ENCODE data around the gene ERBB4.

Gene ERBB4

DNA sequence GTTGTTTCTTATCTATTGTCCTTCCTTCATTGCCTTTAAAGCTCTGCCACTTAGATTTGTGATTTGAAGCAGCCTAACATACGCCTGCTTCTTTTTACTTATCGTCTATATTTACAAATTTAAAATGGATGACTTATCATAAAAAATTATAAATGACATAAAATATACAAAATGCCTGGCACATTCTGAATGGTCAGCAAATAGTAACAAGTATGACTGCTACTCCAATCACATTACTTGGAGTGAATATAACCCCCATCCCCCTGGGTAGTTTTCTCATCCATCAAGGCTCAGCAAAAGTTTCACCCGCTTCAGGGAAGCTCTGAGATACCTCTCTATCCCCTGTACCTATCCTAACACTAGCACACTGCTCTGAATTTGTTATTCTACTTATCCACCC, 708.9 kb downstream of the ERBB4 start:
- no peak for DNase-seq (ENCODE audit: low spot score)

DNA sequence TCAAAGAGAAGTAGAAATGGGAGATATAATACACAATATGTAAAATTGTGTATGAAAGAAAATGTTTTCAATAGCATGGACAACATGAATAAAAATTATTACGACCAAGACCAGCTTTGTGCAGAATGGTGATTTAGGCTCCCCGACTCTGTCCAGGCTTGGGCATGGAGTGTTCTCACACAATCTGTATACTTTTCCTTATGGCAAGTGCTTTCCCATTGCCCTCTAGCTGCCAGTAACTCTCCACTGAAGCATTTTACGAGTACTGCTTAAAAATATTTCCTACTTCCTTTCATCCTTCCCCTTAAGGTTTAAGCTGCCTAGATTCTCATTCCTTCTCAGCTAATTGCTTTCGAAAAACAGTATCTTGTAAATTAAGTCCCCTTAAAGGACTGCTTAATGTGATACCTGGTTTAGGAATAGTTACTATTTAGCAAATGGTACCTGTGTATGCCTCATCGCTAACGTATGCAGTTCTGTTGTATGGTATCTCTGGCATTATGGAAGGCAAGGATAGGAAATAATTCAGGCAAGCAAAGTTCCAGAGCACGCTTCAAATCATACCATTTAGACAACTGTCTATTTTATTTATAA, 714.6 kb downstream of the ERBB4 start:
- no peak for DNase-seq (ENCODE audit: low spot score)

DNA sequence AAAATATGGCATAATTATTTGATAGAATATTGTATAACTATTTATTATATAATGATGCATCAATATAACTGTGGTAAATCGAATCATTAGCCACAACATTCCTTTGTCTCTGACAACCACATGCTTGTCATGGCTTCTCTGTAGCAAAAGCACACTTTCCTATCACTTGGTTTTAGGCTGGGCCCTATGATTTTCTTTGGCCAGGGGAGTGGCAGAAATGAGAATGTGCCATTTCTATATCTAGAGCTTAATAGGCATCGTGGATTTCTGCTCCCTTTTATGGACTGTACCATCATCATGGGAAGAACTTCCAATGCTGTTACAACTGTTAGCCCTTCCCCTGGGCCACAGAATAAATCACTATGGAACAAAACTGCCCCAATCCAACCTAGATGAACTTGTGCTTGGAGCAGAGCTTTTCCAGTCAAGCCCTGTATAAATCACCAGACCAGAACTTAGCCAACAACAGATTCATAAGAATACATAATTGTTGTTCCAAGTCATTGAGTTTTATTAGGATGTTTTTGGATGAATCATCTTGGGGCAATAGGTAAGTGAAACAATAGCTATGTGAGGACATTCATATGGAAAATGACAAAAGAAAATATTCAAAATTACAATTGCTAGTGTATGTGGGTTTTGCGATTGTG, 715.8 kb downstream of the ERBB4 start:
- DNase-seq (ENCODE audit: low spot score), result no peak

DNA sequence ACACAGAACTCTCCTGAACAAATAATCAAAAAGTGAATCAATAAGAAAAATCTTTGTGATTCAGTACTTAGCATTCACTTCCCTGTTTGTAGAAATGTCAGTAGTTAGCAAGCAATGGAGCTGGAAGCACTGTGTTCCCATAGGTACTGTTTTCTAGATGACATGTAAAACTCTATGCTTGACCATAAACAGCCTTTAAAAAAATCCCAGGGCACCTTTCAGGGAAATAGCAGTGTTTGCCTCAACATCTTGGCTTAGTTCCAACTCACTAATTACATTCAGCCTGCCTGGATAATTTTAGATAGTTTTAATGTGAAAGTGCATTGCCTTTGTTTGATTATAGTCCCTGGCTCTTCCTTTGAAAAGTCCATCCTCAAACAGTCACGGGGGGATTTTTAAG, 721.8 kb downstream of the ERBB4 start:
- no peak for DNase-seq (ENCODE audit: low spot score)

DNA sequence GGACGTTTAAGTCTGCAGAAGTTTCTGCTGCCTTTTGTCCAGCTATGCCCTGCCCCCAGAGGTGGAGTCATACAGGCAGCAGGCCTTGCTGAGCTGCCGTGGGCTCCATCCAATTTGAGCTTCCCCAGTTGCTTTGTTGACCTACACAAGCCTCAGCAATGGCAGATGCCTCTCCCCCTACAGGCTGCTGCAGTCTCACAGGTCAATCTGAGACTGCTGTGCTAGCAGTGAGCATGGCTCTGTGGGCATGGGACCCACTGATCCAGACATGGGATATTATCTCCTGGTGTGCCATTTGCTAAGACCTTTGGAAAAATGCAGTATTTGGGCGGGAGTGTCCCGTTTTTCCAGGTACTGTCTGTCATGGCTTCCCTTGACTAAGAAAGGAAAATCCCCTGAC, 726.0 kb downstream of the ERBB4 start:
- no peak for DNase-seq (ENCODE audit: low spot score)

DNA sequence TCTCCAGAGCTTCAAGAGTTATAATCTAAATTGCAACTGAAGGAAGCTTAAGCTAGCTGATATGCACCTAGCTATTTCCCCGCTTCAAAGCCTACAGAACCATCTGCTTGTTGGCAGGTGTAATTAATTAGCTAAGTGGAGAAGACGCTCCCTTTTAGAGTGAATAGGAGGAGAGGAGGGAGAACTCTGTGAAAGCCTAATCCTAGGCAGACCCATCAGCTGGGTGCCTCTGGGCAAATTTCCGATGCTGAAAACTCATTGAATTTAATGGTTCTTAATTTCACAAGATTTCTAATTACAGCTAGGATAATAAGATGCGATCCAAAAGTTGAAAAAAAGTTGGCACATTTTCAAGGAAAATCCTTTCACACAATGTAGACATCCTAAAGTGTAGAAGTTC, 735.9 kb downstream of the ERBB4 start:
- no peak for DNase-seq (ENCODE audit: low spot score)

DNA sequence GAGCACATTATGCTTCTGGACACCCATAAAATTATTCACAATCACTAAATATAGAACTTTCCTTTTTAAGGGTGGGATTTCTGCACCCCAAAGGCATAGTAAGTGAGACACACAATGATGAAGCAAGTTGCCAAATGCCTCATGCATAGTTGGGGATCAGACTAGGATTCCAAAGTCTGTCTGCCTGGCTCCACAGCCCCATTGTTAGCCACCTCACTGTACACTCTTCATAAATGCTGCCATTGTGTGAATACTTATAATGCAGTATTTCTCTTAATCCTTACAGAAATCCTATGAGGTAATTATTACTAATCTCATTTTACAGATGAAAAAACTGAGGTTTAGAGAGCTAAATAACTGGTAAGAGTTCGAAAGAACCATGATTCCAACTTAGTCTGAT, 738.6 kb downstream of the ERBB4 start:
- no peak for DNase-seq (ENCODE audit: low spot score)

DNA sequence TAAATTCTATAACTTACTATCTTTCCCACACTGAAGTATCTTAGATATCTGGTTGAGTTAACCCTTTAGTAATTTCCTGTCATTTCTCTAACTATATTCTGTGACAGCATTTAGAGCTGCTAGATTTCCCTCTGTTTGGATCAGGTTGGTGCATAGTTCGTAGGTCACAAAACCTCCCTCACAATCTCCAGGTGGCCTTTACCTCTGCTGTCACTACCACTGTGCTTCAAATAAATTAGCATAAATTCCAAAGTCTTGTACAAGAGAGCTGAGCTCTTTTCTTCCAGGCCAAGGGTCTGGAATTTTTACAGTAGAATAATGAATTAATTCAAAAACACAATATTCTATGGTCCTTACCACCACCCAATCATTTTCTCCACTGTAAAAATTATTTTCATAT, 739.7 kb downstream of the ERBB4 start:
- DNase-seq (ENCODE audit: low spot score), result no peak

DNA sequence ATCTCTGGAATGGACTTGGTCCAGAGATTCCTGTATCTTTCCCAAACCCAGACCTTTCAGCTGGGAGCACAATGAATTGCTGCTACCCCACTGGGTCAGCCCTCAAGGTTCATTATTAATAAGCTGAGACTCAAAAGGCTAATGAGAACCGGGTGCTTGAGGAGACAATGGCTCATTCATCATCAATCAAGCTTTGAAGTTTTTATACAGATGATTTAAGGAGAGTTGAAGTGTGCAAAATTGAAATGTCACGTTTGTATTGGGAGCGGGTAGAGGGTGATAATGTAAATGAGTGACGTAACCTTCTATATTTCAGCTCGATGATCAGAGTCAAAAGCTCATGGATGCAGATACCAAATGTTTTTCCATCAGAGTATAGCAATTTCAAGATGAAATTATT, 744.9 kb downstream of the ERBB4 start:
- no peak for DNase-seq (ENCODE audit: low spot score)

DNA sequence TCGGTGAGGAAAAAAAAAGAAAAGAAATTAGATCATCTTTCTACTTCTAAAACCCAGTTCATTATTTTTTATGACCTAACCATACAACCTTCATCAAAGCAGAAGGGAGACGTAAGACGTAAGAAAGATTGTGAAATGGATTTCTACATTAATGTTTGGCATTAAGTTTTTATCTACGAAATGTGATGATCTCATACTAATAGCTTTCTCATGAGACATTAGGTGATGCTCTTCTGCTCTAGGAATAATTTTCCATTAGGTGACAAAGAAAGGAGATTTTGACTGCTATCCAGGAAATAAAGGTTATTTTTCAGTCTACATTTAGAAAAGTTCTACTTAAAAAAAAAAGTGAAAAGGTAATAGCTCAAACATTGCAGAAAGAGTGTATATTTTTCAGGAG, 748.6 kb downstream of the ERBB4 start:
- no peak for DNase-seq (ENCODE audit: low spot score)

DNA sequence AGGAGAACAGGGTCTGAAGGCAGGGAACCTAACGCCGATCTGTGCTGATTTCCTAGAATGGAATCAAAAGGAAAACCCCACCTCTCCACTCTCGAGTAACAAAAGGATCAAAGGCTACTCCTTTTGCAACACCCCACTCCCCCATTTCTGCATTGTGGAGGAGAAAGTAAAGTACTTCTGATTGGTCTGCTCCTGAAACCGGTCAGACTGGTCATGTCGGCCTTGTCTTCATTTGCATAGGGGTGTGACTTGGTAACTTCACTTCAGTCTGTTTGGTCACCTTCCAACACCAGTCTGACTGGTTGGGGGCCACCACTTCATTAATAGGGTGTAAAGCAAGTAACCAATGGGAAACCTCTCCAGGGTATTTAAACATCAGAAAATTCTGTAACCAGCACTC, 771.9 kb downstream of the ERBB4 start:
- DNase-seq (ENCODE audit: low spot score), result no peak

DNA sequence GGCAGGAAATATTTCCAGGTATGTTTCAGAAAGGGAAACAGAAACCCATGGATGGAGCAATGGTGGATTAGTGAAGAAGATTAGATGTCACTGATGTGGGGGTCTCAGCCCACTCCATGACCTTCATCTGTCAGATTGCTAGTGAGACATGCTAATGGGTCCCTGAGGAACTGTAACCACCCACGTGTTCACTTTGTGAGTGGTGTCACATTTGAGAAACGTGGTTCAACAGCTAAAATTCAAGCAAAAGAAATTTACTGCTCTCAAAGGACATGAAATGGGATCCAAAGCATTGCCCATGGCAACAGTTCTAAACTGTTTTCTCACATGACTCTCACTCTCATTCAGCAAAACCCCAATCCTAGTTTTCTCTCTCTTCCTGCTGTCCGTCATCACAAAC, 776.1 kb downstream of the ERBB4 start:
- no peak for DNase-seq (ENCODE audit: low spot score)

DNA sequence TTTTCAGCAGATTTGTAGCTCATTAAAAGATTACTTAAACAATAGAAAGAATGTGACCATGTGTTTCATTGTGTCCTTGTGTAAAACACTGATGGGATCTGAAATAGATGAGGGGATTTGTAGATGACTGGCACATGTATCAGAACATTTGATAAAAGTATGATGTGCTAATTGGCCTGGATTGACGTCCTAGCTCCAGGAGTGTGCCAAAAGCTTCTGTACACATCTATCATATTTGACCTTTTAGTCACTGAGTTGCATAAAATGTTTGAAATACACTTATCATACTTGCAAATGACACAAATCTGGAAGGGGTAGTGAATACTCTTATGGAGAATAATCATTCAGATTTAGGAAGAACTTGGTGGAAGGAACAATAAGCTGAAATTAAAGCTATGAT, 778.5 kb downstream of the ERBB4 start:
- DNase-seq (ENCODE audit: low spot score), result no peak

DNA sequence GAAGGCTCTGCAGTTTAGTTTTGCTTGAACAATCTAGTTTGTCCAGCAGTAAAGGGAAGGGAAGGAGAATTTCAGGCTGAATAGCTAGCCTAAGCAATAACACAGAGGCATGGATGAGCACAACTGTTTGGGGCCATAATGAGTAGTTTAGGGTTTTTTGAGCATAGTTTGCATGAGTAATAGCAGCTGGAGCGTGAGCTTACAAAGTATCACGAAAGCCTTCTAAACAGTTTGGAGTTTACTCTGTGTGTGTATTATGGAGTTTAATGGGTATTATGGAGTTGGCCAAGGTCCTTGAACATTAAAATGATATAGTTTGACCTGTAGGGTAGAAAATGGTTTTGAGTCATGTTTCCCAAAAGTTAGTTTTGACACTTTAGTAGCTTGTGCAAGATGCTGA, 782.3 kb downstream of the ERBB4 start:
- DNase-seq (ENCODE audit: low spot score), result no peak

DNA sequence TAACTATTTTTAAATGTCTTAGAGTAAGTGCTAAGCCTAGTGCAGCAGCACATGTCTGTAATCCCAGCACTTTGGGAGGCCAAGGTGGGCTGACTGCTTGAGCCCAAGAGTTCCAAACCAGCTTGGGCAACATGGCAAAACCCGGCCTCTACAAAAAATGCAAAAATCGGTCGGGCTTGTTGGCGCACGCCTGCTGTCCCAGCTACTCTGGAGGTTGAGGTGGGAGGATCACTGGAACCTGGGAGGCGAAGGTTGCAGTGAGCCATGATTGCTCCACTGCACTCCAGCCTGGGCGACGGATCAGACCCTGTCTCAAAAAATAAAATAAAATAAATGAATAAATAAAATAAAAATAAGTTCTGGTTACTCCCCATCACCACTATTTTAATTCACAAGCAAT, 783.4 kb downstream of the ERBB4 start:
- DNase-seq (ENCODE audit: low spot score), result no peak

DNA sequence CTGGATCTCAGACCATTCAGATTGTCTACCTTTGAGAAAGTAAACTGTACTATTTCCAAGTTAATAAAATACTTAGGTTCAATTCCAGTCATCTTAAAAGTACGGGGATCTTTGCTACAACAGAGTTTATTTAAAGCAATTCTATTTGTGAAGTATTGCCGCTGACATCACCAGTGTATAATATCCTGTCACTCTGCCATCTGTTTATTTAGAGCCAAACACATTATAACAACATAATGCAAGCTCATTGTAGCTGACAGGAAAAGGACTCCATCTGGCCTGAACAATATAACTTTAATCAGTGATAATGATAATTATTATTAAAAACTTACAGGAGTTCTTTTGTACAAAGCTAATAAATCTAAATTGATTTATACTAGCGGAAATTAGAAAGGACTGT, 786.8 kb downstream of the ERBB4 start:
- DNase-seq (ENCODE audit: low spot score), result no peak

DNA sequence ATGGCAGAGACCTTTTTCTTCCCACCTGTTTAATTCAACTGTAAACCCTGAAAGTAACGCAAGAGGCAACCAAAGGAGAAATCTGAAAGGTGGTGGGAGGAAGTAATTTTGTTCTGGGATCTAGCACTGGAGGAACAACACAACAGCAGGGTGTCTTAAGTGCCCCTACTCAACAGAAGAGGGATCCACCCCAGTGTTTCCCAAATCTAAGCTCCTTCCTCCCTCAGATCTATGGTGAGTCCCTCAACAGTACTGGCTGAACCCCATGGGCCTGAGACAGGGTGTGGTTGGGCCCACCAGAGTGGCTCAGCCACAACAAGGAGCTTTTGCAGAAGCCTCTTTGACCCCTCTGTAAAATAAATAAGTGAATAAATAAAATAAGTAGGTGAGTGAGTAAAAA, 790.3 kb downstream of the ERBB4 start:
- no peak for DNase-seq (ENCODE audit: low spot score)

DNA sequence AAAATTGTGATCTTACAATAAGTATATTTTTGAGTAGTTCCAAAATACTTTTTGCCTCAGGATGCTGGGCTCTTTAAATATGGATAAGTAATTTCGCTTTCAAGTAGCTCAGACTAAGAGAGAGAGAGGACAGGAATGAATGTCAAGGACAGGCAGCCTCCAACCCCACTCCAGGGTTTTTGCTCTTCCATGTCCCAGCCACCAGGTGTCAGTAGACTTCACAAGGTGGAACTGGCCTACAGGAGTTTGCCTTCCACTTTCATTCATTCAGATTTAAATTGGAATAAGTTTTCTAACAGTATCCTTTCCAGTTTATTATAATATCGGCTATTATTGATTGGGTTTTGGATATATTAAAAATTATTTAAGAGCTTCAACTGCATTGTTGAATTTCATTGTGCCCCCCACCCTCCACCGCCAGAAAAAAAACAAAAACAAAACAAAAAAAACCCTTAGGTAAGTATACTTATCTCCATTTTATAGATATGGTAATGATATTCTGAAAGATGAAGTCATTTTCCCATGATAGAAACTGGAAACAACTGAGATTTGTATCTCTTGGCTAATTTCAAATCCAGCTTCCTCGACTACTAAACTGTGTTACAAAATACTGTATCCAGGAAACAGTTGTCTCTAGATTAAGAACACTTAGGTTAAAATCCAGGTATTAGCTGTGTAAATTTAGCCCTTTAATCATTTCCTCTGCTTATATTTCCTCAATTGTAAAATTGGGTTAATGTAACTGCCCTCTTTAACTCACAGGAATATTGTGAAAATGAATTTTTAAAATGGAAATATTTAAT, 793.1 kb downstream of the ERBB4 start:
- DNase-seq (ENCODE audit: low spot score), result peak; percentile 76

DNA sequence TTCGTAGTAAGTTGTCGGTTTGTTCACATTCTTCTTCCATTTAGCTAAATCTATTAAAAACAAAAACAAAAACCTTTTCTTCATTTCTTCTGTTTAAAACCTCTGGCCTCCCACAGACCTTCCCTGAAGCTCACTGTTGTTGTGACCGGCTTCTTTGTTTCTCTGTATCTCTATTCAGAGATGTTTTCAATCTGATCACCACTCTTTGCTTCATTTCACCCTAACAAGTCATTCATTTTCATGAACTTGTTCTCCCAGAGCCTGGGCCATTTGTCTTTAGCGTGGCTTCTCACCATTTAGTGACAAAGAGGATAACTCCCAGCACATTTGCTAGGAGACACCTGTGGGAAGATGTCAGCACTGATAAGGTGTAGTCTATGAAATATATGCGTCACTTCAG, 794.2 kb downstream of the ERBB4 start:
- DNase-seq (ENCODE audit: low spot score), result no peak

DNA sequence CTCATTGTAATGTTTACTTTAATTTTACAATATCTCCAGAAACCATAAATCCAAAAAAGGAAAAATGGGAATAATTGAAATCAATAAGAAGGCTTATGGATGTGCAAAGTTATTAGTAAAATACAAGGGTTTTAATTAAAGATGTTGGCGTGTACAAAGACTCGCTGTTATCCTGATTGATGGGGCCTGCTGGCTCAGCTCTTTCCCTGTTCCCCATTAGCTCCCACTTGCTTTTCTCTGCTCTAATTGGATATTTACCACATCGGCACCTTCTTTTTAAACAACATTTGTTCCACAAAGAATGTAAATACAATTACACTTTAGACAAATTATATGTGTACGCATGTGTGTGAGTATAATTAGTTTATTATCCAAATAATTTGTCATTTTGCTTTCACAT, 796.6 kb downstream of the ERBB4 start:
- no peak for DNase-seq (ENCODE audit: low spot score)

DNA sequence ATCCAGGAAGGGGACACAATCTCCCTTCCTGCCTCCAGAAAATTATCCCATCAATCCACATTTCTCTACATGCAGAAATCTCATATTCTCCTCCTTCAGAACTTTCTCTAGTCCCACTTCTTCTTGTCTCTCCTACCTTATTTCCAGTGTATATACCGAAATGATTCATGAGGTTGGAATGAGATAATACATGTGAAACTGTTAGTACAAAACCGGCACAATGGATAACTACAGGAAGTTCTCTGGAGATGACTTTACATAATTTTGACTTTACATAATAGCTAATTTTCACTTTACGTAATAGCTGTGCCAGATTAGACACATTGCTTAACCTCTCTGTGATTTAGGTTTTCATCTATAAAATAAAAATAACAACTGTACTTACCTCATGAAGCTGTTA, 801.3 kb downstream of the ERBB4 start:
- no peak for DNase-seq (ENCODE audit: low spot score)

DNA sequence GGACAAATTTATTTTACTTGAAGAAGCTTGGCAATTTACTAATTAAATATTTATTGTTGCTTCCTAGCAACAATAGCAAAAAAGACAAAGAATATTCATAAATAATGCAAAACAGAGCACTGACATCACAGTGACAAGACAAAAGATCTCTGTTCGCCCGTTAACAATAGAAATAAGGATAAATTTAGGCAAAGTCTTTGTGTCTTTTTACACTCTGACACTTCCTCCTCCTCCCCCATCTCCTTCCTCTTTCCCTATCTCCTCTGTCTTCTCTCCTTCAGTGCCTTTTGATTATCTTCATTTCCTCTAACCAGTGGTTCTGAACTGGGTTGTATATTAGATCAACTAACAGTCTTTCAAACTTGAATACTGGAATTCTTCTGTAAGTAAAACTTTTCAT, 808.4 kb downstream of the ERBB4 start:
- DNase-seq (ENCODE audit: low spot score), result no peak

DNA sequence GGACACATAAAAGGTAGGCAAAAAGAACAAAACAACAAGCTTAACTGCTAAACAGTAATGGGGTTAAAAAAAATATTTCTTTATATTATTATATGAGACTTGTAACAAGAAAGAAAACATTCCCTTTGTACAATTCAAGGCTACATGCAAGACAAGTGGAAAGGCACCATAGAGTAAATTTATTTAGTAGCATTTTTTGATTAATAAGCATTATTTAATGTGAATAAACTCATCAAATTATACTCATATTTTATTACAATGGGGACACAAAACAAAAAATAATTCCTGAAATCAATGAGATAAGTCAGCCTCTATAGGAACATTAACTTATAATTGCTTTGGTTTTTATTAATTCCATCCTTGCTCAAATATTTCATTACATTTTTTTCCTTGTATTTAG, 809.2 kb downstream of the ERBB4 start:
- DNase-seq (ENCODE audit: low spot score), result no peak

DNA sequence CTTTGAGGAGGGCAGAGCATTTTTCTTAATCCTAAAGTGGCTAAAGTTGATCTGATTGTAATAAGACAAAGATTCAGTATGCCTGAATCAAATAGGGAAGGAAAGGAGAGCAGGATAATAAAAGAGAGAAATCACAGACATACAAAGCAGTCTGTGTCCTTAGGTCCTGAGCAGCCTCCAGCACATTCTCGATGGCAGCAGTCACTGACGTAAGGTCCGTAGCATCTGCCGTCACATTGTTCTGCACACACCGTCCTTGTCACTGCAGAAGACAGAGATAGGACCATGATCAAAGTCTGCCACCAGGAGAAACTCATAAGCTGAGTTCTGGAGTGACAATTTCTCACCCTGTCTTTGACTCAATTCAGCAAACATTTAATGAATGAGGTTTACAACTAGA, 813.7 kb downstream of the ERBB4 start:
- no peak for DNase-seq (ENCODE audit: low spot score)
